GM18508 (cell line): ENCODE measurements around the gene NBPF4.
"Not testable (repeated sequence)": the region's sequence is repeated elsewhere in the genome, so short reads cannot be mapped to it uniquely, and the experiment has no call there.

Source experiments
- ATAC-seq: cut with Tn5 transposase; IDR thresholded peaks from one replicate; pipeline ENCODE4 v1.9.1; 2021; ENCODE audit warnings: moderate number of reproducible peaks; ENCODE audit not compliant: insufficient read depth, unreplicated experiment

Gene NBPF4

GRCh38 chr1:108243976-108244375 is at the start of gene NBPF4:
TSS of gene NBPF4 (minus strand) at chr1:108244076. CDS start at chr1:108243761, 315 bp downstream.
- ATAC-seq: not testable (repeated sequence)

GRCh38 chr1:108282528-108283257 is 38.8 kb upstream of the NBPF4 start:
- not testable (repeated sequence) for ATAC-seq

- ATAC-seq: not testable (repeated sequence)
Measured at GRCh38 chr1:108272485-108273327, 28.8 kb upstream of the NBPF4 start.

DNA sequence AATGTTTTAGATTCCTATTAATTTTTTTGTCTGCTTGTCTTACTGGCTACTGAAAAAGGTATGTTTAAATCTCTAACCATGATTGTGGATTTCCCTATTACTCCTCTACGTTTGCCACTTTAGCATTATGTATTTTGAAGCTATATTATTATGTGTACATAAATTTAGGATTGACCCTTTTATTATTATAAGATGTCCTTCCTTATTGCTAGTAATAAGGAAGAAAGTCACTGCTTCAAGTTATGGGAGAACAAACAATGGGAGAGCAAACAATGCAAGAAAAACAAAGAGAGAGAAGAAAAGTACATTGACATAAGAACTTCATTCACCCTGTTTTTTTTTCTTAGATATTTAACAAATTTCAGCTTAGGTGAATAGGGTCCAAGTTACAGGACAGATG is 23.2 kb upstream of the NBPF4 start:
- not testable (repeated sequence) for ATAC-seq

- not testable (repeated sequence) for ATAC-seq
Measured at GRCh38 chr1:108261967-108262366, 18.1 kb upstream of the NBPF4 start.

GRCh38 chr1:108261519-108261918 is 17.6 kb upstream of the NBPF4 start:
- ATAC-seq: not testable (repeated sequence)

- not testable (repeated sequence) for ATAC-seq
Measured at GRCh38 chr1:108260578-108261259, 16.8 kb upstream of the NBPF4 start.

GRCh38 chr1:108255426-108255825 is 11.6 kb upstream of the NBPF4 start:
- not testable (repeated sequence) for ATAC-seq

GRCh38 chr1:108239426-108239825 is 4.5 kb downstream of the NBPF4 start:
- ATAC-seq: not testable (repeated sequence)

DNA sequence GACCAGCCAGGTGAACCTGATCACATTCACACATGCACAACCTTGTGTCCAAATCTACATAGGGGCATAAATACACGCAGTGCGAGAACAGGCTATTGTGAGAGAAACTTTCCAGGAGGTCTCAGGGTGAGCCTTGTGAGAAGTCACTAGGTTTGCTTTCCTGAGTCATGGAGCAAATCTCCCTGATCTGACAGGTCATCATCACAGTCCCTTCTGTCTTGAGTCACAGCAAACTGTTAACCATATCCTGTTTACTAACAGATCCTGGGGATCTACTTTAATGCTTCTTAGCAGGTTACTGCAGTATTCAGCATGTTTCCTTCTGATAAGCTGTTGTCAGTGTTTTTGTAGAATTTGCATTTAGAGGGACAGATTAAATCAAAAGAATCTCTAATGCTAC is 8.6 kb downstream of the NBPF4 start:
- ATAC-seq: not testable (repeated sequence)

- not testable (repeated sequence) for ATAC-seq
Measured at GRCh38 chr1:108232183-108232582, 11.7 kb downstream of the NBPF4 start.

- not testable (repeated sequence) for ATAC-seq
Measured at GRCh38 chr1:108229976-108230375, 13.9 kb downstream of the NBPF4 start.

DNA sequence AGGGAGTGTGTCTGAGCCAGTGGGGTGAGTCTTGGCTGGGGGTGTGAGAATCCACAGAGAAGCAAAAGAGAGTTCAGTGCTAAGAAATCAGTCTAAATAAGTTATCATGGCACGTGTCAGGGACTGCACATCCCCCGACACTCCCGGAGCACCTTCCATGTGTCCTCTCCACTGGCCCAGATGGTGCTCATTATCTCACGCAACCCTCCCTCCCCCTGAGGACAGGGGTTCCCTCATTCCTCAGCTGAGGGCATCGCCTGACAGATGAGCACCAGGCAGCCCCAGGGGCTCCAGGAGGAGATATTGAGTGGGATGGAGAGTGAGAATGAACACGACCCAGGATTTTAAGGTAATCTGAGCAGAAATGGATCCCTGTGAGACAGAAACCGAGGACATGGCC is 16.1 kb downstream of the NBPF4 start:
- not testable (repeated sequence) for ATAC-seq

DNA sequence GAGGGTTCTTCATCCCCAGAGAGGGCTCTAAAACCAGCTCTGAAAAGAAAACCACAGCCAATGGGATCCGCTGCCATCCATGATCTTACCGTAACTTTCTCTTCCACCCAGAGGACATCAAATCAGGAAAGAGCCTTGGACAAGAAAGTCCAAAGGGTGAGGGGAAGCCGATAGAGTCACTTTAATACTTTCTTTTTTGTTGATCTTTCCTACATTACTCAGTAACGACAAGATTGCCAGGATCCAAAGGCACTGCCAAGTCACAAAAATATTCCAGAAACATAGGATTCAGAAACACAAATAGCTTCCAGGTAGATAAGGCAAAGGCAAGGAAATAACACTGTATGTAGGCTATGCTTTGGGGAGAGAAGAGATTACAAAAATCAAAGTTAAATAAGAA is 17.0 kb downstream of the NBPF4 start:
- not testable (repeated sequence) for ATAC-seq

DNA sequence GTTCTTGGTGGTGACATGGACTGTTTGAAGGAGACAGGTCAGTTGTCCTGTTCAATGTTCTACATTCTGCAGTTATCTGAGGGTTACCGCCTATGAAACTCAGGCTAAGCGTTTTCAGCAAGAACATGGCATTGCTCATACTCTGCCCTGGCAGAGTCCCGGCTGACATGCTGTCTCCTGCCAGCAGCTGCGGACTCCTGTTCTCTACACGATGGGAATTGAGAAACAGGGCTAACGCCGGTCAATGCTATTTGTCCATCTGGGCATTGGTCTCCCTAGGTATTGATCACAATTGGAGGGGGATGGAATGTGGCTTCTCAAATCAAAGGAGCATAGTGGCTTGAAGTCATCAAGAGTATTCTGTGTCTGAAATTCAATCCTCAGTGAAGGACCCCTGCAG is 20.6 kb downstream of the NBPF4 start:
- not testable (repeated sequence) for ATAC-seq

- ATAC-seq: not testable (repeated sequence)
Measured at GRCh38 chr1:108217515-108218174, 26.2 kb downstream of the NBPF4 start.

DNA sequence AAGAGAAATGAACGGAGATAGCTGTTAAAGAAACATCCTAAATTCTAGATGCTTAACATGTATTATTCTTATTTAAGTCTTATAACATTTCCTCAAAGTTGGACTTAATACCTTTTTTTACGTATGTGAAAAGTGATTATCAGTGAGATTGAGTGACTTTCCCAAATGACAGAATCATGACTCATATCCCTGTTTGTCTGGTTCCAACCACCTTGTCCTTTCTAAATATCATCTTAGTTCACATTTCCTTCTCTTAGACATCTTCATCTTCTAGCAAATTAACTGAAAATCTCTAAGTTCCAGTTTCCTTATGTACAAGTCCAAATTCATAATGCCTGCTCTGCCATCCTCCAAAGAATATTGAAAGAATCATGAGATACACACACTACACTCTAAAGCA is 26.9 kb downstream of the NBPF4 start:
- not testable (repeated sequence) for ATAC-seq

- not testable (repeated sequence) for ATAC-seq
Measured at GRCh38 chr1:108216028-108216890, 27.6 kb downstream of the NBPF4 start.
